Colonic mucosa (tissue), 4 donors: ENCODE measurements around the gene LRRC25. TPM values are rescaled to one million over a fixed set of nuclear protein-coding genes. Genes with fewer than 3 reads are reported as not detected.

Experiments
- DNase-seq: peaks from one replicate; pipeline ENCODE4 v3.0.0-alpha.2; 2020
- H3K27ac ChIP-seq: fragments of 200-600 bp; one replicate; pipeline ENCODE4 v1.8.0; 2021
- H3K27me3 ChIP-seq: fragments of 200-600 bp; one replicate; pipeline ENCODE4 v1.8.0; 2021
- H3K36me3 ChIP-seq: fragments of 200-600 bp; one replicate; pipeline ENCODE4 v1.8.0; 2021
- H3K4me1 ChIP-seq: fragments of 200-600 bp; one replicate; pipeline ENCODE4 v1.8.0; 2021; ENCODE audit warnings: mild to moderate bottlenecking
- H3K4me3 ChIP-seq: fragments of 200-600 bp; one replicate; pipeline ENCODE4 v1.8.0; 2021
- H3K9ac ChIP-seq, 2 donors: one replicate each; pipeline ENCODE4 v1.7.0; 2013; ENCODE audit warnings: control low read depth in 2 of 2, low read depth in 2 of 2, low read length in 2 of 2
- H3K9me3 ChIP-seq: fragments of 200-600 bp; one replicate; pipeline ENCODE4 v1.8.0; 2021
- intact Hi-C: fragments of 100-400 bp; cut with DNase I; formaldehyde crosslinking; loops from one replicate; pipeline ENCODE4 v1.14.1; 2022
- total RNA-seq, 2 donors: library from RNA; stranded (reverse); fragmentation: NEBNext Ultra II Directional in 1 of 2; extraction: Animal tissue kit (Norgen Biotek cat#: 25700) in 1 of 2; gene quantifications; one replicate each; pipeline ENCODE4 v1.2.1, GENCODE V29; 2021
- TF ChIP-seq, protein P1 (sequence below): fragments of 200-600 bp; IDR thresholded peaks from one replicate; pipeline ENCODE4 v1.8.0; 2022; ENCODE audit warnings: antibody characterized with exemption, mild to moderate bottlenecking
- donor health status: healthy.
- donor health status: DM: no; HTN: no; CAD: no.
- donor health status: DM: no; HTN: no; CAD: no.

The LRRC25 gene
- total RNA-seq, 2 donors from 2014 or later, result 1.4 to 3.9 TPM

- no peaks in the 10 kb centered on the region for H3K27me3 ChIP-seq
- no peak overlapping the region for H3K27ac ChIP-seq
- H3K9me3 ChIP-seq, result no peaks in the 10 kb centered on the region
- TF ChIP-seq, protein P1, sequence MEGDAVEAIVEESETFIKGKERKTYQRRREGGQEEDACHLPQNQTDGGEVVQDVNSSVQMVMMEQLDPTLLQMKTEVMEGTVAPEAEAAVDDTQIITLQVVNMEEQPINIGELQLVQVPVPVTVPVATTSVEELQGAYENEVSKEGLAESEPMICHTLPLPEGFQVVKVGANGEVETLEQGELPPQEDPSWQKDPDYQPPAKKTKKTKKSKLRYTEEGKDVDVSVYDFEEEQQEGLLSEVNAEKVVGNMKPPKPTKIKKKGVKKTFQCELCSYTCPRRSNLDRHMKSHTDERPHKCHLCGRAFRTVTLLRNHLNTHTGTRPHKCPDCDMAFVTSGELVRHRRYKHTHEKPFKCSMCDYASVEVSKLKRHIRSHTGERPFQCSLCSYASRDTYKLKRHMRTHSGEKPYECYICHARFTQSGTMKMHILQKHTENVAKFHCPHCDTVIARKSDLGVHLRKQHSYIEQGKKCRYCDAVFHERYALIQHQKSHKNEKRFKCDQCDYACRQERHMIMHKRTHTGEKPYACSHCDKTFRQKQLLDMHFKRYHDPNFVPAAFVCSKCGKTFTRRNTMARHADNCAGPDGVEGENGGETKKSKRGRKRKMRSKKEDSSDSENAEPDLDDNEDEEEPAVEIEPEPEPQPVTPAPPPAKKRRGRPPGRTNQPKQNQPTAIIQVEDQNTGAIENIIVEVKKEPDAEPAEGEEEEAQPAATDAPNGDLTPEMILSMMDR, result no peak
- H3K36me3 ChIP-seq, result no peaks in the 10 kb centered on the region
- H3K4me1 ChIP-seq, result peaks cover 14% of the 10 kb centered on the region
- peak overlapping the region in 1 of 2 donors; percentile 35 for H3K9ac ChIP-seq
- DNase-seq, result no peak
- intact Hi-C loops, result no loop called here
- peak overlapping the region; percentile 22 for H3K4me3 ChIP-seq
Observed at GRCh38 chr19:18433735-18434398, 36.4 kb upstream of the LRRC25 start.

DNA sequence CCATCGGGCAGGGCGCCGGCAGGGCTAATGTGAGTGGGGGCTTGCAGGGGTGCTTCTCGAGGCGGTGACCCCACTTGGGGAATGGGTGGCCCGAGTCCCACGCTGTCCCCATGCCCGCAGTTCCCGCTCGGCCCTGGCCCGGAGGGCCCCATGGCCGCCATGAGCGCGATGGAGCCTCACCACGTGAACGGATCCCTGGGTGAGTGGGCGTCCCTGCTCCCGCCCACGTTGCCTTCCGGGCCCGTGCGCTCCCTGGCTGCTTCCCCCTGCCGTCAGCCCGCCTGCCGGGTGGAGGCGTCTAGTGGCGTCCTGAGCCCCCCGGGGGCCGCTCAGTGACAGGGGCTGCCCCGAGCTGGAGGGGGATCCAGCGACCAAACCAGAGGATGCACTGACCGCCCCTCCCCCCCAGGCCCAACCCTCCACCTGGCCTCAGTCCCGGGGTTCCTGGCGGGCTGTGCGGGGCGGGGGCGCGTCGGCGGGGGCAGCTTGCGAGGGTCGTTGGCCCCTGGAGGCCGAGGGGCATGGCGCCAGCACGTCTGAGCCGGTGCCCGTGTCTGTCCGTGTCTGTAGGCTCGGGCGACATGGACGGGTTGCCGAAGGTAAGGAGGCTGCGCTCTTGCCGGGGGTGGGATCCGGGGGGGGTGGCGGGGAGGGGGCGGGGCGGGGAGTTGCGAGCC lies 35.7 kb upstream of the LRRC25 start:
- Histone ChIP-seq H3K9me3 (no peaks in the 10 kb centered on the region), H3K4me1 (peaks cover 8% of the 10 kb centered on the region)
- intact Hi-C loops, result no loop called here

DNA sequence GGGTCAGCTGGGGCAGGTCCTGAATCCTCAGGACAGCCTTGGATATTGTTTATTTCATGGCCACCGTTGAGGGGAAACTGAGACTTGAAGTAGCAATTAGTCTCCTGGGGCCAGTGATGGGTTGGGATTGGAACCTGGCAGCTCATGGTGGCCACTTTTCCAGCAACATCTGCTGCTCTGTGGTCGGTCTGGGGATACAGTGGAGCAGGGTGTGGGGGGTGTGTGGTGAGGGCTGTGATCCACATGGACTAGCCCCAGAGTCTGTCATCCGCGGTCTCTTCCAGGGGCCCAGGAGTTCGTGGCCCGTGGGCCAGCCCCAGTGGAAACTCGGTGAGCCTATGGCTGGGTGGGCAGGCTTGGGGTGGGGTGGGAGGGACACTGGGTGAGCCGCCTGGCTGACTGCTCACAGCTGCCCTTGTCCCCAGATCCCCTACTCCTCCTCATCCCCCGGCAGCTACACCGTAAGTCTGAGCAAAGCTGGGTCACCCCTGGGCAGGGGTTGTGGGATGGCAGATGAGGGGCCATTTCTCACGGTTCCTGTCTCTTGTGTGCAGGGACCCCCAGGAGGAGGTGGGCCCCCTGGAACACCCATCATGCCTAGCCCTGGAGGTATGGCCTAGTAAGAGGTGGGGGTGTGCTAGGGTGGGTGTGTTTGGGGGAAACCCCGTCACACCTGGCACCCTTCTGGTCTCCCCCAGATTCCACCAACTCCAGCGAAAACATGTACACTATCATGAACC lies 35.0 kb upstream of the LRRC25 start:
- Histone ChIP-seq H3K27ac (no peak overlapping the region), H3K9ac (peak overlapping the region; percentile 14 to 60), H3K4me3 (no peak overlapping the region), H3K27me3 (no peaks in the 10 kb centered on the region), H3K9me3 (no peaks in the 10 kb centered on the region), H3K36me3 (no peaks in the 10 kb centered on the region), H3K4me1 (peaks cover 8% of the 10 kb centered on the region)
- intact Hi-C loops, result no loop called here
- TF ChIP-seq, protein P1, result no peak
- DNase-seq, result no peak

More for the DNA sequence above, 35.7 kb upstream of the LRRC25 start:
- TF ChIP-seq, protein P1, result no peak
- no peaks in the 10 kb centered on the region for H3K27me3 ChIP-seq
- peak overlapping the region; percentile 22 for H3K4me3 ChIP-seq
- no peaks in the 10 kb centered on the region for H3K36me3 ChIP-seq
- H3K9ac ChIP-seq, result peak overlapping the region in 1 of 2 donors; percentile 60
- DNase-seq, result no peak
- H3K27ac ChIP-seq, result no peak overlapping the region

- Histone ChIP-seq H3K4me1 (peaks cover 6% of the 10 kb centered on the region), H3K9ac (no peak overlapping the region), H3K36me3 (no peaks in the 10 kb centered on the region), H3K4me3 (no peak overlapping the region), H3K27me3 (no peaks in the 10 kb centered on the region), H3K27ac (no peak overlapping the region), H3K9me3 (no peaks in the 10 kb centered on the region)
- intact Hi-C loops, result no loop called here
- DNase-seq, result no peak
- TF ChIP-seq, protein P1, result no peak
Observed at GRCh38 chr19:18431351-18432197, 34.2 kb upstream of the LRRC25 start.
